Upper lobe of left lung (tissue), 4 donors: ENCODE data around the gene BPI.
A peak's percentile ranks its signal among the peaks of the same experiment; 100 is the strongest.

Experiments used
- EP300 ChIP-seq, 4 donors: sonication (generic); formaldehyde crosslinking; IDR thresholded peaks; one replicate each; pipeline ENCODE4 v1.5.1; 2017; ENCODE audit warnings: antibody characterized with exemption in 4 of 4, control low read depth in 2 of 4
- POLR2A ChIP-seq, 4 donors: fragments of 450-650 bp; IDR thresholded peaks; one replicate each; pipeline ENCODE4 v1.5.1; 2016 to 2017; ENCODE audit warnings: antibody characterized with exemption in 4 of 4, mild to moderate bottlenecking in 2 of 4
- POLR2AphosphoS5 ChIP-seq, 2 donors: sonication (generic); formaldehyde crosslinking; IDR thresholded peaks; one replicate each; pipeline ENCODE4 v1.5.1; 2017; ENCODE audit warnings: antibody characterized with exemption in 2 of 2
- TF ChIP-seq, protein P1 (sequence below), 6 experiments: fragments of 450-650 bp in 4 of 6; fragments of 200-600 bp in 2 of 6; sonication (generic) in 2 of 6; IDR thresholded peaks; one replicate each; pipeline ENCODE4 v1.5.1; 2016 to 2019; ENCODE audit warnings: antibody characterized with exemption in 6 of 6

DNA sequence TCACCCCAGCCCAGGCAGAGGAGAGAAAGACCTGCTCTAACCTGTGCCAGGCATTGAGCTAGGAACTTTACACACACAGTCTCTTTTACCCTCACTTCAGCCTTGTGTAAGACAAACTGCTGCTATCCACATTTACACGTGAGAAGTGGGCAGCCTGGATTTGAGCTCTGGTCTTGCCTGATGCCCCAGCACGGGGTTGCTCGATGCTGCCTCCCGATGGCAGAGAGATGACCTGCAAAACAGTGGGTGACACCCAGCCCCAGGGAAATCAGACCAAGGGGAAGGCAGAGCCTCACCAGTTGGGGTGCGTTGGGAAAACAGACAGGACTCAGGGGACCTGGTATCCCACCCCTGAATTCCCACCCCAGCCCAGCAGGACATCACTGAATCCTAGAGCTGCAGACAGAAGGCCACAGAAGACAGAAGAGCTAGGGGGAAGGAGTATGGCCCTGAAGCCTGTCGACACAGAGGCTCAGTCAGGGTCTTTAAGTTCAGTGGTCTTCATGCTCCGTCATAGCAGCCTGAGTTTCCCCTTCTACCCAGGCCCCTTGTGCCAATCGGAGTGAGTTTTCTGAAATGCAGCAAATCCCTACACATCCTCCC lies 990 bp downstream of the BPI start:
- TF ChIP-seq, protein P1, sequence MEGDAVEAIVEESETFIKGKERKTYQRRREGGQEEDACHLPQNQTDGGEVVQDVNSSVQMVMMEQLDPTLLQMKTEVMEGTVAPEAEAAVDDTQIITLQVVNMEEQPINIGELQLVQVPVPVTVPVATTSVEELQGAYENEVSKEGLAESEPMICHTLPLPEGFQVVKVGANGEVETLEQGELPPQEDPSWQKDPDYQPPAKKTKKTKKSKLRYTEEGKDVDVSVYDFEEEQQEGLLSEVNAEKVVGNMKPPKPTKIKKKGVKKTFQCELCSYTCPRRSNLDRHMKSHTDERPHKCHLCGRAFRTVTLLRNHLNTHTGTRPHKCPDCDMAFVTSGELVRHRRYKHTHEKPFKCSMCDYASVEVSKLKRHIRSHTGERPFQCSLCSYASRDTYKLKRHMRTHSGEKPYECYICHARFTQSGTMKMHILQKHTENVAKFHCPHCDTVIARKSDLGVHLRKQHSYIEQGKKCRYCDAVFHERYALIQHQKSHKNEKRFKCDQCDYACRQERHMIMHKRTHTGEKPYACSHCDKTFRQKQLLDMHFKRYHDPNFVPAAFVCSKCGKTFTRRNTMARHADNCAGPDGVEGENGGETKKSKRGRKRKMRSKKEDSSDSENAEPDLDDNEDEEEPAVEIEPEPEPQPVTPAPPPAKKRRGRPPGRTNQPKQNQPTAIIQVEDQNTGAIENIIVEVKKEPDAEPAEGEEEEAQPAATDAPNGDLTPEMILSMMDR (IDR thresholded peaks at IDR 0.05): peak in 4 of 6 experiments; percentile 20 to 30 (median 28)
- TF ChIP-seq POLR2A (IDR thresholded peaks at IDR 0.05) (no peak), POLR2AphosphoS5 (IDR thresholded peaks at IDR 0.05) (no peak), EP300 (IDR thresholded peaks at IDR 0.05) (no peak)
